Activated naive CD4-positive, alpha-beta T cell treated with anti-CD3 and anti-CD28 coated beads for 36 hours (primary cell): ENCODE results near the gene SSR1. TPM values are rescaled to one million over a fixed set of nuclear protein-coding genes. Genes with fewer than 3 reads are reported as not detected.
"Not testable (repeated sequence)": the region's sequence is repeated elsewhere in the genome, so short reads cannot be mapped to it uniquely, and the experiment has no call there.

Source experiments
- CTCF ChIA-PET: fragments of 350-600 bp; sonication (Branson Sonifier 250); formaldehyde crosslinking; loops from one replicate; lab custom pipeline; 2021; ENCODE audit warnings: antibody characterized with exemption; lab: Charles Lee
- DNase-seq: peaks from one replicate; pipeline ENCODE4 v3.0.0-alpha.2; 2020
- H3K27ac Mint-ChIP-seq: one replicate; pipeline ENCODE4 v1.8.0; 2021; ENCODE audit warnings: mild to moderate bottlenecking, mixed read lengths
- H3K27me3 Mint-ChIP-seq: one replicate; pipeline ENCODE4 v1.8.0; 2021; ENCODE audit warnings: low read depth, mixed read lengths
- H3K36me3 Mint-ChIP-seq: one replicate; pipeline ENCODE4 v1.8.0; 2021; ENCODE audit warnings: low read depth, mixed read lengths
- H3K4me1 Mint-ChIP-seq: one replicate; pipeline ENCODE4 v1.8.0; 2021; ENCODE audit warnings: low read depth, mixed read lengths
- H3K4me3 Mint-ChIP-seq: one replicate; pipeline ENCODE4 v1.8.0; 2021; ENCODE audit warnings: mild to moderate bottlenecking, moderate library complexity, mixed read lengths
- H3K9me3 Mint-ChIP-seq: one replicate; pipeline ENCODE4 v1.8.0; 2021; ENCODE audit warnings: mixed read lengths
- intact Hi-C: fragments of 100-400 bp; cut with micrococcal nuclease; formaldehyde crosslinking; loops from one replicate; pipeline ENCODE4 v1.15.1; 2023
- total RNA-seq, 2 experiments: library from RNA; stranded (reverse); gene quantifications; one replicate each; pipeline ENCODE4 v1.2.3, GENCODE V29; 2021

SSR1 gene
- total RNA-seq, 2 experiments from 2014 or later: 116 to 121 TPM

DNA sequence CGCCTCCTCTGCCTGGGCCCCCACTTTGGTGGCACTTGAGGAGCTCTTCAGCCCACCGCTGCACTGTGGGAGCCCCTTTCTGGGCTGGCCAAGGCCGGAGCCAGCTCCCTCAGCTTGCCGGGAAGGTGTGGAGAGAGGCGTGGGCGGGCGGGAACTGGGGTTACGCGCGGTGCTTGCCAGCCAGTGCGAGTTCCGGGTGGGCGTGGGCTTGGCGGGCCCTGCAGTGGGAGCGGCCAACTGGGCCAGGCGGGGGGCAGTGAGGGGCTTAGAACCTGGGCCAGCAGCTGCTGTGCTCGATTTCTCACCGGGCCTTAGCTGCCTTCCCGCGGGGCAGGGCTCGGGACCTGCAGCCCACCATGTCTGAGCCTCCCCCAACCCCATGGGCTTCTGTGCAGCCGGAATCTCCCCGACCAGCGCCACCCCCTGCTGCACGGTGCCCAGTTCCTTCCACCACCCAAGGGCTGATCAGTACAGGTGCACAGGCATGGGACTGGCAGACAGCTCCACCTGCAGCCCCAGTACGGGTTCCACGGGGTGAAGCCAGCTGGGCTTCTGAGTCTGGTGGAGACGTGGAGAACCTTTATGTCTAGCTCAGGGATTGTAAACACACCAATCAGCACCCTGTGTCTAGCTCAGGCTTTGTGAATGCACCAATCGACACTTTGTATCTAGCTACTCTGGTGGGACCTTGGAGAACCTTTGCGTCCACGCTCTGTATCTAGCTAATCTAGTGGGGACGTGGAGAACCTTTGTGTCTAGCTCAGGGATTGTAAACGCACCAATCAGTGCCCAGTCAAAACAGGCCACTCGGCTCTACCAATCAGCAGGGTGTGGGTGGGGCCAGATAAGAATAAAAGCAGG is 2.3 kb upstream of the SSR1 start:
- intact Hi-C loops: loop anchor here (10.0 kb wide), 1 partner anchor 1119 kb away; the partner anchor contains the start of gene SLC35B3
- not testable (repeated sequence) for H3K9me3 Mint-ChIP-seq, H3K4me3 Mint-ChIP-seq, H3K27me3 Mint-ChIP-seq, DNase-seq, H3K27ac Mint-ChIP-seq
- peaks cover 18% of the 10 kb centered on the region for H3K4me1 Mint-ChIP-seq
- H3K36me3 Mint-ChIP-seq: peaks cover 12% of the 10 kb centered on the region
- CTCF ChIA-PET: interaction anchor here (1.1 to 1.7 kb wide), 2 partner anchors 9 to 13 kb away, joined by 3 to 6 read pairs; no protein-coding TSS in a partner anchor

DNA sequence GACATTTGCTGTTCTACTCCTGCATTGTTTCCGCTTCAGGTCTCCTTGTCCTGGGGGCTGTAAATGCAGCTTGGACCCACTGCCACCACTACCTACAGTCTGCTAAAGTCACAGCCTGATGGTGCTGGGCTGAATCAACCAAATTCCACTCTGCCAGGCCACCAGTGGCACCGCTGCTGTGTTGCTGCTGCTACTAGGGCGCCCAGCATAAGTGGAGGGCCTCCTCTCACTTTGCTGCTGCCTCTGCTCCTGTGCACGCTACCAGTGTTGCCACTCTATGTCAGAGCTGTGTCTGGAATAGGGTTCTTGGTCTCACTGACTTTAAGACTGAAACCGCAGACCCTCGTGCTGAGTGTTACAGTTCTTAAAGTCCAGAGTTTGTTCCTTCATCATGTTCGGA is 1.4 kb upstream of the SSR1 start:
- Mint-ChIP-seq H3K4me1 (peaks cover 26% of the 10 kb centered on the region), H3K9me3 (peaks cover 6% of the 10 kb centered on the region), H3K27ac (no peak overlapping the region), H3K27me3 (no peaks in the 10 kb centered on the region), H3K4me3 (no peak overlapping the region), H3K36me3 (peaks cover 21% of the 10 kb centered on the region)
- no peak for DNase-seq
- CTCF ChIA-PET: interaction anchor here (1.1 kb wide), 1 partner anchor 39 kb away, joined by 3 read pairs; no protein-coding TSS in a partner anchor
- intact Hi-C loops: loop anchor here (5.0 to 10.0 kb wide), 3 partner anchors 177 to 1120 kb away; partner anchors contain the start of genes SLC35B3 and TXNDC5

DNA sequence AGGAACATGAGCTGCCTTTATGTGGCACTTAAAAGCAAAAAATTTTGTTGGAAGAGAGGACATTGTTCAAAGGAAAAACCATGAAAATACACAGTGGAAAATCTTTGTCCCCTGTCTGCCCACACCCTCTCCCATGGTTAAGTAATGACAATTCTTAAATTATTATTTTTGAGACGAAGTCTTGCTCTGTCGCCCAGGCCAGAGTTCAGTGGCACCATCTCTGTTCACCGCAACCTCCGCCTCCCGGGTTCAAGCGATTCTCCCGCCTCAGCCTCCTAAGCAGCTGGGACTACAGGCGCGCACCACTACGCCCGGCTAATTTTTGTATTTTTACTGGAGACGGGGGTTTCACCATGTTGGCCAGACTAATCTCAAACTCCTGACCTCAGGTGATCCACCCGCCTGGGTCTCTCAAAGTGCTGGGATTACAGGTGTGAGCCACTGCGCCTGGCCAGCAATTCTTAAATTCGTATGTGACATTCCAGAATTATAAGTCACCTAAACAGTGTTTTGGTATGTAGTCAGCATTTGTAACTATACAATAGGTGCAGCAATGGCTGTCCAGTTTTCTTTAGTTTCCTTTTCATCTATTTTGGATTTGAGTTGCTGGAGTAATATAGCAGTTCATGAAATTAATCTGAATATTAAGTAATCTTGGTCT is 636 bp upstream of the SSR1 start:
- H3K9me3 Mint-ChIP-seq: peaks cover 6% of the 10 kb centered on the region
- H3K4me3 Mint-ChIP-seq: peak overlapping the region; percentile 92
- H3K27me3 Mint-ChIP-seq: no peaks in the 10 kb centered on the region
- peaks cover 34% of the 10 kb centered on the region for H3K4me1 Mint-ChIP-seq
- CTCF ChIA-PET: interaction anchor here (0.6 to 1.1 kb wide), 2 partner anchors 38 to 303 kb away, joined by 3 read pairs; no protein-coding TSS in a partner anchor
- peak overlapping the region; percentile 94 for H3K27ac Mint-ChIP-seq
- intact Hi-C loops: loop anchor here (1.0 to 10.0 kb wide), 10 partner anchors 31 to 1121 kb away; partner anchors contain the start of genes BLOC1S5, CAGE1, EEF1E1 and RIOK1
- peaks cover 29% of the 10 kb centered on the region for H3K36me3 Mint-ChIP-seq
- DNase-seq: no peak

DNA sequence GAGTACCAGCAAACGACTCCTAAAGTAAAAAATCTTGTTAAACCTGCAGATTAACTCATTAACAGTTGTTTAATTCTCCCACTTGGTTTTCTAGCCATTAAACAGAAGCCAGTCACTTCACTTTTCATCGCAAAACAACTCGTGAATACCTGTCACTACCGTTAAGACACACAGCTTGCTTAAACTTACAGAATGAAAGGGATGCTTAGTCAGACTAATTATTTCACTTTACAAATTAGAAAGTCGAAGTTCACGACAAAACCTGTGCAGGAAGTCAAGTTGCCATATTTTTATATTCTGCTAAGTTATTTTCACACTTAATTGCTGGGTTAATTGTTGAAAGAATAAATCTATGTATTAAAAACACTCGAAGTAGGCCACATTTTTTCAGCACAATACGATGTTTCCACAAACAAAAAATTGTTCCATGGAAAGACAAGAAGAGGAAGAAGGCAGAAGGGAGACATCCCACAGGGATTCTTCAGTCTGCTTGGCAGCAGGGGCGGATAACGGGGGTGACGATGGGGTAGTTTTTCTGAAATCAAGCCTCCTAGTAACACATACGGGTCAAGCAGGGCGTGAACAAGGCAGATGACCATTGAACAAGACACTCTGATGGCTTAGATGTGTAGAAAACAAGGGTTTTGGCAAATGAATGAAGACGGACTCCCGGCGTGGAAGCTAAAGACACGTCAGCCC is 933 bp downstream of the SSR1 start:
- H3K27ac Mint-ChIP-seq: peak overlapping the region; percentile 94
- DNase-seq: no peak
- H3K4me3 Mint-ChIP-seq: peak overlapping the region; percentile 92
- CTCF ChIA-PET: interaction anchor here (1.5 to 1.6 kb wide), 2 partner anchors 35 to 76 kb away, joined by 4 read pairs; no protein-coding TSS in a partner anchor
- H3K27me3 Mint-ChIP-seq: no peaks in the 10 kb centered on the region
- intact Hi-C loops: loop anchor here (2.0 to 10.0 kb wide), 6 partner anchors 29 to 1123 kb away; partner anchors contain the start of genes SLC35B3 and TXNDC5
- peaks cover 38% of the 10 kb centered on the region for H3K36me3 Mint-ChIP-seq
- peaks cover 6% of the 10 kb centered on the region for H3K9me3 Mint-ChIP-seq
- H3K4me1 Mint-ChIP-seq: peaks cover 46% of the 10 kb centered on the region

DNA sequence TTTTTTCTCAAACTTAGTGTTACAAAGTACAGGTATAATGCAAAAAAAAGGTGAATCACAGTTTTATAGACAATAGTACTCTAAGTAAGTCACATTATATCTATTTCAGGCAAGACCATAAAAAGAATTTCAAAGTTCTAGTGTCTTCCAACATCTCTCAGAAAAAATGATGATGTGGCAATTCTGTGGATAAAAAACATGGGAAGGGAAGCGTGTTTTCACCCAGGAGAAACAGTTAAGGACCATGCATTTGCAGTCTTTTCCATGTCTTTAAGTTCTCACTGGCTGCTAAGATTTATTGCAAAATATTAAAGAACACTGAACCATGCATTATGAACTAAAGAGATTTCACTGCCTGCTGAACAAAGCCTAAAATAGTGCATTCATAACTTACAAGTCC is 1.8 kb downstream of the SSR1 start:
- CTCF ChIA-PET: interaction anchor here (1.5 to 1.6 kb wide), 2 partner anchors 34 to 77 kb away, joined by 4 read pairs; no protein-coding TSS in a partner anchor
- no peak for DNase-seq
- Mint-ChIP-seq H3K27ac (peak overlapping the region; percentile 16), H3K4me1 (peaks cover 48% of the 10 kb centered on the region), H3K27me3 (no peaks in the 10 kb centered on the region), H3K4me3 (peak overlapping the region; percentile 59), H3K36me3 (peaks cover 40% of the 10 kb centered on the region), H3K9me3 (peaks cover 6% of the 10 kb centered on the region)
- intact Hi-C loops: loop anchor here (5.0 to 10.0 kb wide), 3 partner anchors 174 to 1124 kb away; partner anchors contain the start of genes SLC35B3 and TXNDC5

DNA sequence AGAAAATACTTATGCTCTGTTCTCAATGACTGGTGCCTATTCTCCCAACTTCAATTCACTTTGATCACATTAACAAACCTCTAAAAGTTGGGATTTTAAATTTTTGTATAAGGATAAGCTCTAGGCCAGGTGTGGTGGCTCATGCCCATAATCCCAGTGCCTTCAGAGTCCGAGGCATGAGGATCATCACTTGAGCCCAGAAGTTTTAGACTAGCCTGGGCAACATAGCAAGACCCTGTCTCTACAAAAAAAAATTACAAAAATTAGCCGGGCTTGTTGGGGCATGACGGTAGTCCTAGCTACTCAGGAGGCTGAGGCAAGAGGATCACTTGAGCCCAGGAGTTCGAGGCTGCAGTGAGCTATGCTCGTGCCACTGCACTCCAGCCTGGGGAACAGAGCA is 3.9 kb downstream of the SSR1 start:
- Mint-ChIP-seq H3K36me3 (peaks cover 48% of the 10 kb centered on the region), H3K4me3 (no peak overlapping the region), H3K9me3 (peaks cover 6% of the 10 kb centered on the region), H3K27ac (no peak overlapping the region), H3K4me1 (peaks cover 61% of the 10 kb centered on the region), H3K27me3 (no peaks in the 10 kb centered on the region)
- CTCF ChIA-PET: no interaction called here
- DNase-seq: no peak
- intact Hi-C loops: loop anchor here (10.0 kb wide), 1 partner anchor 576 kb away; no protein-coding TSS in a partner anchor

DNA sequence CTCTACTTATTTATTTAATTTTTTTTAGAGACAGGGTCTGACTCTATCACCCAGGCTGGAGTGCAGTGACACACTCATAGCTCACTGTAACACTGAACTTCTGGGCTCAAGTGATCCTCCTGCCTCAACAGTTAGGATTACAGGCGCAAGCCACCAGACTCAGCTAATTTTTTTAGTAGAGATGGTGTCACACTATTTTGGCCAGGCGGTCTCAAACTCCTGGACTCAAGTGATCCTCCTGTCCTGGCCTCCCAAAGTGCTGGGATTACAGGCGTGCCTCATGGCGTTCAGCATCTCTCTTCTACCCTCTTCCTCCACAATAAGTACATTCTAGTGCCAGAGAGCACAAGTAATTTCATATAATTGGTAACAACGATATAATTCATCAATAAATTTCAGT is 5.5 kb downstream of the SSR1 start:
- intact Hi-C loops: loop anchor here (10.0 kb wide), 1 partner anchor 577 kb away; no protein-coding TSS in a partner anchor
- Mint-ChIP-seq H3K27ac (no peak overlapping the region), H3K27me3 (no peaks in the 10 kb centered on the region), H3K4me1 (peaks cover 55% of the 10 kb centered on the region), H3K9me3 (peaks cover 6% of the 10 kb centered on the region), H3K4me3 (no peak overlapping the region), H3K36me3 (peaks cover 55% of the 10 kb centered on the region)
- CTCF ChIA-PET: interaction anchor here (1.3 kb wide), 1 partner anchor 9 kb away, joined by 3 read pairs; no protein-coding TSS in a partner anchor
- DNase-seq: no peak

DNA sequence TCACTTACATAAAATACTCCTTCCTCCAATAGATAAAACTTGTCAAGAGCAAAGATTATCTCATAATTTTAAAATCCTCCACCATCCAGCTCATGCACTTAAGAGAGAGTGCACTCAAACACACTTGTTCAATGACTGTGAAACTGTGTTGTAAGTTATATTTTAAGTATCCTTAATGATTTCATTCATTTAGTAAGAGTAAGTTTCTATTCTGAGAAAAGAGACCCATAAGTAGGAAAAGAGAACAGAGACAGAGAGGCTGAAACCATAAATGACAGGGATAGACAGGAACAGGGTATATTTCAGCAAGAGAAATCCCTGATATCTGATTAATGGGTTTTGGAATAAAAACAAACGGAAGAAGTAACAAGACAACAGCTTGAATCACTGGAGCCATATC is 8.2 kb downstream of the SSR1 start:
- H3K4me3 Mint-ChIP-seq: no peak overlapping the region
- peaks cover 4% of the 10 kb centered on the region for H3K9me3 Mint-ChIP-seq
- peak overlapping the region; percentile 5 for H3K27ac Mint-ChIP-seq
- CTCF ChIA-PET: no interaction called here
- no peak for DNase-seq
- intact Hi-C loops: loop anchor here (10.0 kb wide), 1 partner anchor 580 kb away; no protein-coding TSS in a partner anchor
- H3K4me1 Mint-ChIP-seq: peaks cover 41% of the 10 kb centered on the region
- H3K27me3 Mint-ChIP-seq: no peaks in the 10 kb centered on the region
- peaks cover 51% of the 10 kb centered on the region for H3K36me3 Mint-ChIP-seq

DNA sequence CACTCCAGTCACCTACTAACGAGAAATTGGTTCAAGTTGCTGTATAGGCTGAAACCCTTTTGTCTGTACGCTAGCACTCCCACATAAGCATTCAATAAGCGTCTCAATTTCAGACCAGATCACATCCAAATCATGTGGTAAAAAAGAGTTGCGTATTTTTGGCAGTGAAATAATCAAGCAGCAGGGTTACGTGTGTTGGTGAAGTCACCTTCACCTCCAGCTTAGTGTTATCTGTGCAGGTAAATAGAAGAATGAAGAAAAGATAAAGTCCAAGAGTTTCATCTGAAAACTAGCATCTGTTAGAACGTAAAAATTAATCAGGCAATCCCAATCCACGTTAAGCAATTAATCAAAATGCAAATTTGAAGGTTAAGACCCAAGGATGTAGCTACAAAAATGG is 11.3 kb downstream of the SSR1 start:
- H3K27me3 Mint-ChIP-seq: no peaks in the 10 kb centered on the region
- H3K27ac Mint-ChIP-seq: no peak overlapping the region
- no peaks in the 10 kb centered on the region for H3K9me3 Mint-ChIP-seq
- CTCF ChIA-PET: interaction anchor here (0.6 kb wide), 1 partner anchor 59 kb away, joined by 3 read pairs; no protein-coding TSS in a partner anchor
- no peak overlapping the region for H3K4me3 Mint-ChIP-seq
- no peak for DNase-seq
- intact Hi-C loops: loop anchor here (10.0 kb wide), 1 partner anchor 583 kb away; no protein-coding TSS in a partner anchor
- peaks cover 16% of the 10 kb centered on the region for H3K4me1 Mint-ChIP-seq
- peaks cover 40% of the 10 kb centered on the region for H3K36me3 Mint-ChIP-seq

DNA sequence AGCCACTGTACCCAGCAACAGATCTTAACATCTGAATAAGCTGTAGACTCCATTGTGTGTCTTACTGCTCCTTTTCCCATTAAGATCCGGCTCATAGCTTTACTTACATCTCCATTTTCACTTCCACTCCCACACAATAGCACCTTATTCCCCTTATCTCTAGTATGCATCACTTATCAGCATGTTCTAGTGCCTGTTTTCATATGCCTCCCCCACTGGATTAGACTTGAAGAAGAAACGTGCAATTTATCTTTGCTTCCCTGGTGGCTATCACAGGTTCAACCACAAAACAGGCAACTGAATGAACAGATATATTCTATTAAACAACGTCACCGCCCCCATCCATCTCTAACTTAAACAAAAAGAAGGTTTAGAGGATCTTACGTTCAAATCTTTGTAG is 12.1 kb downstream of the SSR1 start:
- no peak for DNase-seq
- CTCF ChIA-PET: interaction anchor here (1.3 kb wide), 1 partner anchor 16 kb away, joined by 3 read pairs; no protein-coding TSS in a partner anchor
- H3K4me3 Mint-ChIP-seq: no peak overlapping the region
- H3K36me3 Mint-ChIP-seq: peaks cover 43% of the 10 kb centered on the region
- H3K9me3 Mint-ChIP-seq: no peaks in the 10 kb centered on the region
- H3K27ac Mint-ChIP-seq: no peak overlapping the region
- intact Hi-C loops: loop anchor here (10.0 kb wide), 1 partner anchor 584 kb away; no protein-coding TSS in a partner anchor
- no peaks in the 10 kb centered on the region for H3K27me3 Mint-ChIP-seq
- H3K4me1 Mint-ChIP-seq: peaks cover 19% of the 10 kb centered on the region

DNA sequence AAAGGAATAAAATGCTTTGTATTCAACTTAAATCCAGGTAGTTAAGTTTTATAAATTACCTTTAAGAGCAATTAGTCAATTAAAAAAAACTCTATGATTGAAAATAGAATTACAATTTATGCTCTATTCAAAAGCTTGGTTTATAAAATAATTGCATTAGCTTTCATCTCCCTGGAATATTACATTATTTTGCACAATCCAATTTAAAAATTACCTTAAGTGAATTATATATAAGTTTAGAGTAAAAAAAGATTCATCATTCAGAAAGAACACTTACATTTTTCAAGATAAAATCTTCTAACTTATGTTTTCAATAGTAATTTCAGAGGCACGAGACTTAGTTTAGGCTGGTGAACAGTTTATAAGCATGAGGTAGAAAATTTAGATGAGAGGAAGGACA is 14.9 kb downstream of the SSR1 start:
- H3K27me3 Mint-ChIP-seq: no peaks in the 10 kb centered on the region
- no peak overlapping the region for H3K27ac Mint-ChIP-seq
- peaks cover 33% of the 10 kb centered on the region for H3K36me3 Mint-ChIP-seq
- no peak overlapping the region for H3K4me3 Mint-ChIP-seq
- CTCF ChIA-PET: interaction anchor here (1.2 kb wide), 1 partner anchor 27 kb away, joined by 3 read pairs; no protein-coding TSS in a partner anchor
- intact Hi-C loops: no loop called here
- DNase-seq: no peak
- no peaks in the 10 kb centered on the region for H3K9me3 Mint-ChIP-seq
- H3K4me1 Mint-ChIP-seq: peaks cover 11% of the 10 kb centered on the region
